ENCODE data around the gene KCNJ15.

KCNJ15 gene

DNA sequence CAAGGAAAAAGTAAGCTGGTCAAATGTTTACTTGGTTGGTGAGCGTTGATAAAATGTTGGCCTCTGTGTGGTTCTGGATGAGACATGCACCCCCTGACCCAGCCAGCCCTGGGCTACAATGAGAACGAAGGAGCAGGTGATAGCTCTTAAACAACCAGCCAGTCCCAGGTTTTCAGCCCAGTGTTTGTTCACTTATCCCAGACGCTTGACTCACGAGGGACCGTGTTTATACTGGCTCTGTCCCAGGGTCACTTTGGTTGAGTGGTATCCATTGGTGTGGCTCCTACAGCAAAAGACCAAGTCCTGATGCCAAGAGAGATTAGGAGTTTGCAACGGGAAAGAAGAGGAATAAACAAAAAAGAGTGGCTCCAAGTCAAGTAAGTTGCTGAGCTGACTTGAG lies 86.9 kb downstream of the KCNJ15 start:
- in situ Hi-C loops (cut with HindIII; ENCODE audit: low sequenced_read_pairs): no loop called here
- no peak for TF ChIP-seq CTCF (IDR thresholded peaks at IDR 0.05; ENCODE audit: low read depth, low read length, missing control alignments)
- no peak for DNase-seq (ENCODE audit: low read depth)
- H3K4me3 ChIP-seq (ENCODE audit: low read depth, low read length): no peak overlapping the region

- no peak for DNase-seq (ENCODE audit: low read depth)
- H3K4me3 ChIP-seq (ENCODE audit: low read depth, low read length): no peak overlapping the region
- in situ Hi-C loops (cut with HindIII; ENCODE audit: low sequenced_read_pairs): no loop called here
- no peak for TF ChIP-seq CTCF (IDR thresholded peaks at IDR 0.05; ENCODE audit: low read depth, low read length, missing control alignments)
Measured at GRCh38 chr21:38346286-38346685, 89.5 kb downstream of the KCNJ15 start.

DNA sequence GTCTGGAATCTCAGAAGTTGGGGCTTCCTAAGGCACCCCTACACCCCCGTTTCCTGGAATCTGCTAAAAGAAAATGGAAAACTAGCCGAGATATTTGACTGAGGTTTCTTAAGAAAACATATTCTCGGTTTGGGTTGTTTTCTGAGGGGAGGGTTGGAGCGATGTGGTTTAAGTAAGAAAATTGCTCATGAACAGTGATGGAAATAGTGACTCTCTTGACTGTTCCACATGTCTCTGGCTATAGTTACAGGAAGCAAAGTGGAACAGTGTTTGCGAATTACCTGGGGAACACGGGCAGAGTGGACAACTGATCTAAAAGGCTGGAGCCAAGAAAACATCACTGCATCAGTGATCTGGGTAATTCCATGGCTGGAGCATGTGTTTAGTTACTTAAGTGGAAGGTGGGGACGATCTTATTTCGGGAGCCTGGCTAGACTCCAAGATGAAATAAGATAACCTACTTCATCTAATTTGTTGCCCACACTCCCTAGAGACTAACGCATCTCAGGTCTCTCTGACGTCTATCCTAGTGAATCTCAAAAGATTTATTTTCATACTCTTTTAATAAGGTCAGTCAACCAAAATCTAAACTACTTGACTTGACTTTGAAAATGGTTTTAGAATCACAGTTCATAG lies 92.4 kb downstream of the KCNJ15 start:
- TF ChIP-seq CTCF (IDR thresholded peaks at IDR 0.05; ENCODE audit: low read depth, low read length, missing control alignments): no peak
- peak; percentile 96 for DNase-seq (ENCODE audit: low read depth)
- H3K4me3 ChIP-seq (ENCODE audit: low read depth, low read length): no peak overlapping the region
- in situ Hi-C loops (cut with HindIII; ENCODE audit: low sequenced_read_pairs): no loop called here

DNA sequence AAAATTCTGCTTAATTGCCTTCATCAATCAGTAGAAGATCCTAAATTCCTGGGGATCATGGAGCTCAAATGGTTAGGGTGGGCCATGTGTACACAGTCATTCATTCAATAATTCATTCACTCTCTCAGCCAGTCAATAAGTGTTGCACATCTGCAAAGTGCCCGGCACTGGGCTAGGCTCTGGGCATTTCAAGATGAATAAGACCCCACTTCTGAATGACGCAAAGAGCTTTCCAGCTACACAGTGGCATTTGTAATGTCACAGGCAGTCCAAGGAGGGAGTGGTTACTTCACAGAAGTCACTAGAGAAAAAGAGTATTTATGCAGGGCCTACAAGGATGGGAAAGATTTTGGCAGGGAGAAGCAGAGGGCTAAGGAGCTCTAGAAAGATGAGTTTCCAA lies 93.2 kb downstream of the KCNJ15 start:
- H3K4me3 ChIP-seq (ENCODE audit: low read depth, low read length): no peak overlapping the region
- in situ Hi-C loops (cut with HindIII; ENCODE audit: low sequenced_read_pairs): loop anchor here (25.0 kb wide), 2 partner anchors 188 to 638 kb away; no protein-coding TSS in a partner anchor
- TF ChIP-seq CTCF (IDR thresholded peaks at IDR 0.05; ENCODE audit: low read depth, low read length, missing control alignments): no peak
- DNase-seq (ENCODE audit: low read depth): no peak

DNA sequence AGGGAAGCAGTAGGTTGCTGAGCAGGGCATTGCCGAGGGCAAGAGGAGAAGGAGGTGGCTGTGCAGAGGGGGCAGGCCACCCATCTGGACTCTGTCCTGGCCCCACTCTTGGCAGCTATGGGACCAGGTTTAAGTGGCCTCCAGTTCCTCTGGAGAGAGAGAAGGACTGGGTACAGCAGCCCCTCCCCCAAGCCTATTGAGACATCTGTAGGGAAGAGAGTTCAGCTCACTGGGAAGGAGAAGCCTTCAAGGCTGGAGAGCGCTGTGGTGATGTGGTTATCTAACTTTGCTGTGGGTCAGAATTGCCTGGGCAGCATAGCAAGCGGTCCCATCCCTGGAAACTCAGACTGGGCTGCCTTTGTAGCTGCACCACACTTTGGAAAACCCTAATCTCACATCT lies 93.9 kb downstream of the KCNJ15 start:
- DNase-seq (ENCODE audit: low read depth): no peak
- no peak for TF ChIP-seq CTCF (IDR thresholded peaks at IDR 0.05; ENCODE audit: low read depth, low read length, missing control alignments)
- H3K4me3 ChIP-seq (ENCODE audit: low read depth, low read length): no peak overlapping the region
- in situ Hi-C loops (cut with HindIII; ENCODE audit: low sequenced_read_pairs): loop anchor here (25.0 kb wide), 2 partner anchors 188 to 638 kb away; no protein-coding TSS in a partner anchor

DNA sequence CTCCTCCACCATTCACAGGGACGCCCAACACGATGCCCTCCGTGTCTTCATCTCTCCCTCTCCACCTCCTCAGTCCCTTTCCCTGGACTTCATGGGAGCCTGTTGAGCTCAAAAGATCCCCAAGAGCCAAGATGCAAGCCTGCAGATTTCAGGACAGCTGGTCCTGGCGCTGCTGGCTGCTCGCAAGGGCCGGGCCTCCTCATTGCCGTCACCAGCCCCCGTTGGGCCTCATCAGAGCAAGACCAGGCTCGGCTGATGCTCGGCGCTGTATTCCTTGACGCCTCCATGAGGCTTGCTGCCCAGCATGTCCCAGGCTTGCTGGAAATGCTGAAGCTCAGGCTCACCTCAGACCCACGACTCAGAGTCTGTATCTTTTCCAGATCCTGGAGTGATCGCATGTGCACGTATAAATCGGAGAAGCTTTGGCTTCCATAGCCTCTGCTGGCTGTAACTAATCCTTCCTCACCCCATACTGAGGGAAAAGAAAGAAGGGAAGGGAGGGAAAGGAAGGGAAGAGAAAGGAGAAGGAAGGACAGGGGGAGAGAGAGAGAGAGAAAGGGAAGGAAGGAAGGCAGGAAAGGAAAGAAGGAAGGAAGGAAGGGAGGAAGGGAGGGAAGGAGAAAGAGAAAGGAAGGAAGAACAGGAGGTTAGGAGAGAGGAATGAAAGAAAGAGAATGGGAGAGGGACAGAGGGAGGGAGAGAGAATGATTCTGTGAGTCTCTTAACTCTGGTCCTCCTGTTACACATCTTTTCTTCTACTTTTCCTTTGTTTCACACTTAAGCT lies 94.6 kb downstream of the KCNJ15 start:
- in situ Hi-C loops (cut with HindIII; ENCODE audit: low sequenced_read_pairs): loop anchor here (25.0 kb wide), 2 partner anchors 189 to 639 kb away; no protein-coding TSS in a partner anchor
- no peak overlapping the region for H3K4me3 ChIP-seq (ENCODE audit: low read depth, low read length)
- no peak for DNase-seq (ENCODE audit: low read depth)
- no peak for TF ChIP-seq CTCF (IDR thresholded peaks at IDR 0.05; ENCODE audit: low read depth, low read length, missing control alignments)
